A549 (cell line): Measurements from ENCODE around the gene CMIP. TPM values are rescaled to one million over a fixed set of nuclear protein-coding genes. Genes with fewer than 3 reads are reported as not detected.

Experiments
- ATAC-seq, 2 experiments: fragments of 200-7000 bp in 1 of 2; fragments of >200 bp in 1 of 2; cut with Nextera tagmentation in 1 of 2; cut with Tn5 transposase in 1 of 2; 3 replicates each; pipeline versions ENCODE4 v1.8.0 to v1.9.1; 2018 to 2020; ENCODE audit warnings: mild to moderate bottlenecking in 1 of 2, moderate library complexity in 1 of 2
- CTCF ChIA-PET: fragments of 300-600 bp; sonication (Branson Sonifier 250); formaldehyde crosslinking; extraction: SDS; loops from one replicate; lab custom pipeline; 2021; ENCODE audit warnings: antibody characterized with exemption, inconsistent platforms; lab: Yijun Ruan, JAX
- POLR2A ChIA-PET: fragments of 350-600 bp; formaldehyde crosslinking; extraction: SDS; loops from one replicate; lab custom pipeline; 2021; ENCODE audit warnings: antibody characterized with exemption, inconsistent platforms; lab: Yijun Ruan, JAX
- DNase-seq, 2 experiments: peaks; one replicate each; pipeline versions ENCODE4 v3.0.0 to v3.0.0-alpha.2; 2011 to 2016; ENCODE audit warnings: low read depth in 1 of 2, low spot score in 1 of 2
- FAIRE-seq: peaks from 2 replicates; lab custom pipeline; 2011; peaks lifted over from hg19 to GRCh38; lab: Jason Lieb, UNC
- H3K27ac ChIP-seq, 2 experiments: fragments of >200 bp; sonication (Bioruptor Twin); formaldehyde crosslinking; 3 replicates each; pipeline ENCODE4 v1.5.1; 2016 to 2017
- H3K4me1 ChIP-seq: fragments of >200 bp; sonication (Bioruptor Twin); formaldehyde crosslinking; 3 replicates; pipeline ENCODE4 v1.6.1; 2016
- H3K4me2 ChIP-seq: fragments of >200 bp; sonication (Bioruptor Twin); formaldehyde crosslinking; 3 replicates; pipeline ENCODE4 v1.6.1; 2016
- H3K4me3 ChIP-seq: fragments of >200 bp; sonication (Bioruptor Twin); formaldehyde crosslinking; 3 replicates; pipeline ENCODE4 v1.5.1; 2016
- H3K9me3 ChIP-seq: fragments of >200 bp; sonication (Bioruptor Twin); formaldehyde crosslinking; 3 replicates; pipeline ENCODE4 v1.6.1; 2016
- CBX2 ChIP-seq: fragments of 200-600 bp; sonication (generic); IDR thresholded peaks from 2 replicates; pipeline ENCODE4 v1.6.1; 2016; ENCODE audit warnings: low read depth, mild to moderate bottlenecking, borderline replicate concordance
- CBX8 ChIP-seq: fragments of 200-600 bp; sonication (generic); IDR thresholded peaks from 2 replicates; pipeline ENCODE4 v1.6.1; 2016
- CEBPB ChIP-seq, 2 experiments: fragments of >200 bp in 1 of 2; sonication (Bioruptor Twin) in 1 of 2; formaldehyde crosslinking in 1 of 2; IDR thresholded peaks; 2 replicates each; pipeline ENCODE4 v1.6.1; 2012 to 2016
- CHD2 ChIP-seq: fragments of 150-350 bp; IDR thresholded peaks from 2 replicates; pipeline ENCODE4 v1.6.1; 2014; ENCODE audit warnings: low read length; ENCODE audit not compliant: partially characterized antibody
- EHF ChIP-seq: fragments of 250-450 bp; sonication (Bioruptor Pico); IDR thresholded peaks from 2 replicates; pipeline ENCODE4 v1.5.0; 2020; ENCODE audit warnings: mild to moderate bottlenecking
- EP300 ChIP-seq, 2 experiments: fragments of >200 bp; sonication (Bioruptor Twin); formaldehyde crosslinking; IDR thresholded peaks; 2 replicates in 1 of 2; 3 replicates in 1 of 2; pipeline ENCODE4 v1.6.1; 2016 to 2017
- ESRRA ChIP-seq: fragments of 150-350 bp; IDR thresholded peaks from 2 replicates; pipeline ENCODE4 v1.6.1; 2014; ENCODE audit warnings: mild to moderate bottlenecking, low read length, borderline replicate concordance
- FOSL2 ChIP-seq, 2 experiments: fragments of 450-650 bp in 1 of 2; fragments of >200 bp in 1 of 2; sonication (Bioruptor Twin) in 1 of 2; formaldehyde crosslinking; IDR thresholded peaks; 2 replicates each; pipeline versions ENCODE4 v1.5.0 to v1.6.1; 2016 to 2020; ENCODE audit warnings: mild to moderate bottlenecking in 1 of 2, moderate library complexity in 1 of 2
- FOXS1 ChIP-seq: fragments of 250-450 bp; sonication (Bioruptor Pico); IDR thresholded peaks from 2 replicates; pipeline ENCODE4 v1.5.0; 2020; ENCODE audit warnings: mild to moderate bottlenecking, moderate library complexity
- GATA3 ChIP-seq: IDR thresholded peaks from 2 replicates; pipeline ENCODE4 v1.6.1; 2012; ENCODE audit warnings: borderline replicate concordance
- HDAC2 ChIP-seq: fragments of 200-600 bp; sonication (generic); IDR thresholded peaks from 2 replicates; pipeline ENCODE4 v1.6.1; 2016
- HEYL ChIP-seq: fragments of 250-450 bp; sonication (Bioruptor Pico); IDR thresholded peaks from 2 replicates; pipeline ENCODE4 v1.8.0; 2021; ENCODE audit warnings: mild to moderate bottlenecking, moderate library complexity
- HOXB13 ChIP-seq: fragments of 250-450 bp; sonication (Bioruptor Pico); IDR thresholded peaks from 2 replicates; pipeline ENCODE4 v1.5.0; 2020; ENCODE audit warnings: low read depth, mild to moderate bottlenecking, moderate library complexity
- HOXB5 ChIP-seq: fragments of 250-450 bp; sonication (Bioruptor Pico); IDR thresholded peaks from 2 replicates; pipeline ENCODE4 v1.5.0; 2020; ENCODE audit warnings: mild to moderate bottlenecking, moderate library complexity
- JUNB ChIP-seq: fragments of >200 bp; sonication (Bioruptor Twin); formaldehyde crosslinking; IDR thresholded peaks from 2 replicates; pipeline ENCODE4 v1.6.1; 2016
- KDM5A ChIP-seq: fragments of 200-600 bp; sonication (generic); IDR thresholded peaks from 2 replicates; pipeline ENCODE4 v1.6.1; 2016; ENCODE audit warnings: antibody characterized with exemption, mild to moderate bottlenecking
- MAFK ChIP-seq: fragments of 450-650 bp; IDR thresholded peaks from 2 replicates; pipeline ENCODE4 v1.6.1; 2014; ENCODE audit not compliant: partially characterized antibody
- MAZ ChIP-seq: fragments of 150-350 bp; IDR thresholded peaks from 2 replicates; pipeline ENCODE4 v1.6.1; 2014; ENCODE audit warnings: antibody characterized with exemption, low read depth, low read length, borderline replicate concordance
- NPAS2 ChIP-seq: fragments of 250-450 bp; sonication (Bioruptor Pico); IDR thresholded peaks from 2 replicates; pipeline ENCODE4 v1.8.0; 2022; ENCODE audit warnings: mild to moderate bottlenecking, moderate library complexity, borderline replicate concordance
- POLR2A ChIP-seq: IDR thresholded peaks from 2 replicates; pipeline ENCODE4 v1.6.1; 2012; ENCODE audit warnings: mild to moderate bottlenecking, low read length
- POLR2AphosphoS2 ChIP-seq: conservative IDR thresholded peaks from 2 replicates; pipeline ENCODE4 v1.6.1; 2012; ENCODE audit warnings: low read length, improper control_type of control experiment, inconsistent platforms
- RNF2 ChIP-seq: fragments of 200-600 bp; sonication (generic); IDR thresholded peaks from 2 replicates; pipeline ENCODE4 v1.6.1; 2016; ENCODE audit warnings: low read depth, mild to moderate bottlenecking, antibody characterized with exemption, moderate library complexity, borderline replicate concordance
- ZC3H11A ChIP-seq: fragments of 450-650 bp; IDR thresholded peaks from 2 replicates; pipeline ENCODE4 v1.6.1; 2014; ENCODE audit warnings: antibody characterized with exemption, mild to moderate bottlenecking
- WGBS: methylation state at CpG from one replicate; pipeline ENCODE4 v1.1.6; 2017; ENCODE audit errors: missing lambda C conversion rate; 5-methylcytosine and 5-hydroxymethylcytosine counted together
- polyA plus RNA-seq, 4 experiments: library from polyadenylated mRNA; depleted of rRNA in 3 of 4; stranded (reverse); fragments of >200 nt; fragmentation: RNase III in 1 of 4; extraction: RNeasy Plus Mini Kit Qiagen cat#74134 plus additional on column Dnase treatment in 1 of 4; gene quantifications; 2 replicates in 3 of 4; 3 replicates in 1 of 4; pipeline ENCODE4 v1.2.3, GENCODE V29; 2011 to 2017
- TF ChIP-seq, protein P1 (sequence below): fragments of 200-600 bp; sonication (generic); IDR thresholded peaks from 2 replicates; pipeline ENCODE4 v1.6.1; 2016; ENCODE audit warnings: antibody characterized with exemption, mild to moderate bottlenecking, moderate library complexity
- TF ChIP-seq, protein P2 (sequence below): fragments of >200 bp; sonication (Bioruptor Twin); formaldehyde crosslinking; IDR thresholded peaks from 2 replicates; pipeline ENCODE4 v1.6.1; 2016
- TF ChIP-seq, protein P3 (sequence below): IDR thresholded peaks from 2 replicates; pipeline ENCODE4 v1.6.1; 2012; ENCODE audit warnings: low read depth, borderline replicate concordance

The CMIP gene
- polyA plus RNA-seq, 2 of the 4 experiments (the other 2 are of a cell fraction): 21.6 to 125 TPM

DNA sequence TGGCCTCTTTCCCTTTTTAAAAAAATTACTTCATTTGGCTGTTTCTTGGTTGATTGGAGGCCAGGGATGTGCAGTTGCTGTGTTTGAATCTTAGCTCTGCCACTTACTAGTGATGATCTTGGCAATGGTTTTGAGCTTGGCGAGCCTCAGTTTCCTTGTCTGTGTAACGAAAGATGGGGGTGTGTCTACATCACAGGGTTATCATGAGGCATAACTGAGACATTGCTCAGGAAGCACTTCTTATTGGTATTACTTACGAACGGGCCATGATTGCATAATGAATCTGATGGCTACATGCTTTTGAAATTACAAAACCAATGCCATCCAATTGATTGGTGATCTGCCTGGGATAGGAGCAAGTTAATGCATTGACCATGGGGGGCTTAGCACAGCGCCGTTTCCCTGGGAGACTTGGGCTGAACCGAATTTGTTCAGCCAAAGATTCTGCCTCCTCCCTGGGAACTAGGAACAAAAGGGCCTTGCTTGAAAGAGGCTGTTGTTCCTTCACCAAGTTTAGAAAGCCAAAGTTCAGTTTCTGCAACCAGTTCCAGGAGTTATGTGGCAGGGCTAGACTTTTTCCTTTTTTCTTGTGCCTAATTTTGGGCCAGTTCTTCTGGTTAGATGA, 21.9 kb downstream of the CMIP start:
- no peak for DNase-seq
- H3K27ac ChIP-seq: peak overlapping the region in 1 of 2 experiments; percentile 72; a peak in 3 of 6 replicates

DNA sequence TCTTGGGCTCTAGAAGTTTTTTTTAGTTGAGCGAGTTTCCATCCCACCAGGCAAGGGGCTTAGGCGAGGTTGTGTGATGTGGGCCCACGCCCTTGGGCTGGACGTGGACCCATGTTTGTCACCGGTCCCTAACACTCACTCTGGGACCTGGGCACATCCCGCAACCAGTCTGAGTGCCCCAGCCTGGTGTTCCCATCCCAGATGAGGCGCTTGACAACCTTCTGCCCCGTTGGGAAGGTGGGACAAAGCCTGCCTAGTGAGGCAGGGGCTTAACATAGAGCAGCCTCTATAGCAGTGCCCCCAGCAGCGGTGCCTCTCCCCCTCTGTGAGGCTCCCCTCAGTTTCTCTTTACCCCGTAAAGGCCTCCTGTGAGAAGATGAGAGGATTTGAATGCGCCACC, 22.5 kb downstream of the CMIP start:
- Histone ChIP-seq H3K27ac (peak overlapping the region in 1 of 2 experiments; percentile 72; a peak in 3 of 6 replicates), H3K9me3 (no peaks in the 10 kb centered on the region), H3K4me2 (no peak overlapping the region), H3K4me3 (no peak overlapping the region), H3K4me1 (peaks cover 78% of the 10 kb centered on the region)
- no peak for ATAC-seq
- 96% methylated on average over 11 of the region's 11 CpGs for WGBS
- no peak for FAIRE-seq
- POLR2A ChIA-PET: no interaction called here
- TF ChIP-seq, protein P1, sequence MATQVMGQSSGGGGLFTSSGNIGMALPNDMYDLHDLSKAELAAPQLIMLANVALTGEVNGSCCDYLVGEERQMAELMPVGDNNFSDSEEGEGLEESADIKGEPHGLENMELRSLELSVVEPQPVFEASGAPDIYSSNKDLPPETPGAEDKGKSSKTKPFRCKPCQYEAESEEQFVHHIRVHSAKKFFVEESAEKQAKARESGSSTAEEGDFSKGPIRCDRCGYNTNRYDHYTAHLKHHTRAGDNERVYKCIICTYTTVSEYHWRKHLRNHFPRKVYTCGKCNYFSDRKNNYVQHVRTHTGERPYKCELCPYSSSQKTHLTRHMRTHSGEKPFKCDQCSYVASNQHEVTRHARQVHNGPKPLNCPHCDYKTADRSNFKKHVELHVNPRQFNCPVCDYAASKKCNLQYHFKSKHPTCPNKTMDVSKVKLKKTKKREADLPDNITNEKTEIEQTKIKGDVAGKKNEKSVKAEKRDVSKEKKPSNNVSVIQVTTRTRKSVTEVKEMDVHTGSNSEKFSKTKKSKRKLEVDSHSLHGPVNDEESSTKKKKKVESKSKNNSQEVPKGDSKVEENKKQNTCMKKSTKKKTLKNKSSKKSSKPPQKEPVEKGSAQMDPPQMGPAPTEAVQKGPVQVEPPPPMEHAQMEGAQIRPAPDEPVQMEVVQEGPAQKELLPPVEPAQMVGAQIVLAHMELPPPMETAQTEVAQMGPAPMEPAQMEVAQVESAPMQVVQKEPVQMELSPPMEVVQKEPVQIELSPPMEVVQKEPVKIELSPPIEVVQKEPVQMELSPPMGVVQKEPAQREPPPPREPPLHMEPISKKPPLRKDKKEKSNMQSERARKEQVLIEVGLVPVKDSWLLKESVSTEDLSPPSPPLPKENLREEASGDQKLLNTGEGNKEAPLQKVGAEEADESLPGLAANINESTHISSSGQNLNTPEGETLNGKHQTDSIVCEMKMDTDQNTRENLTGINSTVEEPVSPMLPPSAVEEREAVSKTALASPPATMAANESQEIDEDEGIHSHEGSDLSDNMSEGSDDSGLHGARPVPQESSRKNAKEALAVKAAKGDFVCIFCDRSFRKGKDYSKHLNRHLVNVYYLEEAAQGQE: no peak
- TF ChIP-seq ZC3H11A (no peak), HOXB5 (CRISPR knock-in tag) (no peak), POLR2AphosphoS2 (0 out of 2 replicates have a peak, but pooled peaks have one; percentile 7), FOXS1 (CRISPR knock-in tag) (no peak), CHD2 (no peak)
- no peak for DNase-seq
- CTCF ChIA-PET: interaction anchor here (1.2 kb wide), 1 partner anchor 8 kb away, joined by 4 read pairs; no protein-coding TSS in a partner anchor

More for the DNA sequence above, 21.9 kb downstream of the CMIP start:
- FAIRE-seq (no peak), ATAC-seq (no peak)
- H3K4me2 ChIP-seq: peak overlapping the region; percentile 16; the same call in 1 of the 3 replicates
- TF ChIP-seq CEBPB (IDR thresholded peaks at IDR 0.05): peak in 1 of 2 experiments; percentile 40; a peak in 1 of 4 replicates
- TF ChIP-seq FOSL2 (IDR thresholded peaks at IDR 0.05): no peak
- no peak for TF ChIP-seq FOSL2 (CRISPR knock-in tag; IDR thresholded peaks at IDR 0.05)
- no peak for TF ChIP-seq EHF (CRISPR knock-in tag)
- TF ChIP-seq, protein P2, sequence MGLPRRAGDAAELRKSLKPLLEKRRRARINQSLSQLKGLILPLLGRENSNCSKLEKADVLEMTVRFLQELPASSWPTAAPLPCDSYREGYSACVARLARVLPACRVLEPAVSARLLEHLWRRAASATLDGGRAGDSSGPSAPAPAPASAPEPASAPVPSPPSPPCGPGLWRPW: no peak
- no peak for TF ChIP-seq GATA3
- no peak for TF ChIP-seq NPAS2 (CRISPR knock-in tag)
- TF ChIP-seq CBX2: no peak
- POLR2A ChIA-PET: no interaction called here
- CTCF ChIA-PET: interaction anchor here (1.2 to 1.9 kb wide), 5 partner anchors 8 to 62 kb away, joined by 4 to 6 read pairs (median 4); no protein-coding TSS in a partner anchor
- H3K4me1 ChIP-seq: peaks cover 78% of the 10 kb centered on the region
- WGBS: 83% methylated on average over 7 of the region's 7 CpGs
- no peaks in the 10 kb centered on the region for H3K9me3 ChIP-seq
- no peak overlapping the region for H3K4me3 ChIP-seq

DNA sequence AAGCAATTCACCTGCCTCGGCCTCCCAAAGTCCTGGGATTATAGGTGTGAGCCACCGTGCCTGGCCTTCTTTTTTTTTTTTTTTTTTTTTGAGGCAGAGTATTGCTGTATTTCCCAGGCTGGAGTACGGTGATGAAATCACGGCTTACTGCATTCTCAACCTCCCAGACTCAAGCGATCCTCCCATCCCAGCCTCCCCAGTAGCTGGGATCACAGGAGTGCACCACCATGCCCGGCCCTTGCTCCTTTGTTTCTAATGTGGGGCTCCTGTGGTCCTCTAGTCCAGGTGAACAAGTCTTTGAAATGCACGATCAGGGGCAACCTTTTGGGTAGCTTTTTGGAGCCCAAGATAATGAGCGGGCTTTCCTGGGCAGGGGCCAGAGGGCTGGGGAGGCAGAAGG, 23.2 kb downstream of the CMIP start:
- FAIRE-seq (no peak), DNase-seq (no peak), ATAC-seq (no peak)
- Histone ChIP-seq H3K4me3 (no peak overlapping the region), H3K27ac (peak overlapping the region in 1 of 2 experiments; percentile 72; a peak in 2 of 6 replicates), H3K9me3 (no peaks in the 10 kb centered on the region), H3K4me1 (peaks cover 78% of the 10 kb centered on the region), H3K4me2 (no peak overlapping the region)
- WGBS: 90% methylated on average over 8 of the region's 8 CpGs
- ChIA-PET CTCF (interaction anchor here (0.8 to 1.9 kb wide), 2 partner anchors 10 to 208 kb away, joined by 3 to 7 read pairs; no protein-coding TSS in a partner anchor), POLR2A (no interaction called here)
- no peak for TF ChIP-seq MAZ
- TF ChIP-seq HOXB13 (CRISPR knock-in tag): no peak
- no peak for TF ChIP-seq CBX8
- no peak for TF ChIP-seq JUNB
- TF ChIP-seq HEYL (CRISPR knock-in tag): no peak
- TF ChIP-seq, protein P1: no peak
- TF ChIP-seq, protein P3, sequence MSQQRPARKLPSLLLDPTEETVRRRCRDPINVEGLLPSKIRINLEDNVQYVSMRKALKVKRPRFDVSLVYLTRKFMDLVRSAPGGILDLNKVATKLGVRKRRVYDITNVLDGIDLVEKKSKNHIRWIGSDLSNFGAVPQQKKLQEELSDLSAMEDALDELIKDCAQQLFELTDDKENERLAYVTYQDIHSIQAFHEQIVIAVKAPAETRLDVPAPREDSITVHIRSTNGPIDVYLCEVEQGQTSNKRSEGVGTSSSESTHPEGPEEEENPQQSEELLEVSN: no peak
- TF ChIP-seq CEBPB (IDR thresholded peaks at IDR 0.05): no peak
- TF ChIP-seq, protein P2: no peak
- no peak for TF ChIP-seq ESRRA
- TF ChIP-seq POLR2A: no peak
- TF ChIP-seq EP300 (IDR thresholded peaks at IDR 0.05): no peak
- no peak for TF ChIP-seq HDAC2
- no peak for TF ChIP-seq MAFK
- no peak for TF ChIP-seq KDM5A
- no peak for TF ChIP-seq RNF2
